GM12892 (cell line): Measurements from ENCODE around the gene IMMP2L.

Source experiments
- POLR2A ChIP-seq: IDR thresholded peaks from 2 replicates; pipeline ENCODE4 v1.6.1; 2011; ENCODE audit warnings: low read depth, low read length, control low read depth
- POLR2AphosphoS5 ChIP-seq: IDR thresholded peaks from 2 replicates; pipeline ENCODE4 v1.6.1; 2011; ENCODE audit warnings: low read depth, low read length, control low read depth
- TAF1 ChIP-seq: IDR thresholded peaks from 2 replicates; pipeline ENCODE4 v1.6.1; 2011; ENCODE audit warnings: low read depth, mild to moderate bottlenecking, control low read depth, low read length, borderline replicate concordance

DNA sequence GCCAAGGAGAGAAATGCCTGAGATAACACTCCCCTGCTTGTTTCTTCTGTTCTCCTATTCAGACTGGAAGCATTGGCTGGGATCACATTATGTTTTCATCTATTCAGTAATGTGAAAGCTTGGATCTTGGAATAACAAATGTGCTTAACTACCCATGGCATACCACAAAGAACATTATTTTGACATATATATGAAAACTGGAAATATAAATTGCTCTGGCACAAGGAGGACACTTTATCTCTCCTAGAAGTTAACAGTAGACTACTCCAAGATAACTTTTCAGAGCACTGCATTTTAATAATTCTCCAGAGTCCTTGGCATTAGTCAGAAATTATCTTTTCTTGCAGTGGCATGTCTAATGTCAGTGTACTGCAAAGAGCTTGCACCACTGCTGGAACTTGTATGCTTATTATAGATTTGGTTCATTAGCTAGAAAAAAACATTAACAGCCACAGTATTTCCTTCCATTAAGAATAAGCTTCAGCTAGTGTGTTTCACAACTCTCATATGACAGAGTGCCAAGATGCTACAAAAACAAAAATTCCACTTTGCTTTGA lies 640.6 kb downstream of the IMMP2L start:
- no peak for TF ChIP-seq POLR2AphosphoS5
- TF ChIP-seq TAF1: no peak
- TF ChIP-seq POLR2A: no peak
